Natural killer cell treated with Interleukin-12 subunit alpha and Interleukin-12 subunit beta and Interleukin-15 and Interleukin-18, amount 100 ng/mL, for 72 hours (primary cell): ENCODE measurements around the gene KHDRBS1. TPM values are rescaled to one million over a fixed set of nuclear protein-coding genes. Genes with fewer than 3 reads are reported as not detected.
"Not testable (repeated sequence)": the region's sequence is repeated elsewhere in the genome, so short reads cannot be mapped to it uniquely, and the experiment has no call there.

Experiments
- ATAC-seq, 2 donors: fragments of 150-1000 bp; cut with Tn5 transposase in 1 of 2; sonication (Bioruptor Pico), chemical (Tn5 transposase) in 1 of 2; 2 replicates each; pipeline ENCODE4 v1.10.0; 2021
- DNase-seq: peaks from one replicate; pipeline ENCODE4 v3.0.0; 2022; ENCODE audit warnings: low spot score
- H3K27ac Mint-ChIP-seq, 2 donors: 1 replicate in 1 of 2; 2 replicates in 1 of 2; pipeline ENCODE4 v1.8.0; 2022; ENCODE audit warnings: mixed read lengths in 2 of 2, mild to moderate bottlenecking in 1 of 2, moderate library complexity in 1 of 2
- H3K27me3 Mint-ChIP-seq, 2 donors: 1 replicate in 1 of 2; 2 replicates in 1 of 2; pipeline ENCODE4 v1.8.0; 2022; ENCODE audit warnings: mixed read lengths in 2 of 2
- H3K36me3 Mint-ChIP-seq: one replicate; pipeline ENCODE4 v1.8.0; 2022; ENCODE audit warnings: mixed read lengths
- H3K4me1 Mint-ChIP-seq, 2 donors: 1 replicate in 1 of 2; 2 replicates in 1 of 2; pipeline ENCODE4 v1.8.0; 2022; ENCODE audit warnings: low read depth in 2 of 2, mixed read lengths in 2 of 2, mild to moderate bottlenecking in 1 of 2
- H3K4me3 Mint-ChIP-seq: one replicate; pipeline ENCODE4 v1.8.0; 2022; ENCODE audit warnings: mixed read lengths
- H3K9me3 Mint-ChIP-seq: 2 replicates; pipeline ENCODE4 v1.8.0; 2022; ENCODE audit warnings: mixed read lengths
- total RNA-seq, 2 donors: library from RNA; stranded (reverse); gene quantifications; one replicate each; pipeline ENCODE4 v1.2.3, GENCODE V29; 2022

KHDRBS1 gene
- total RNA-seq, 2 donors from 2014 or later = 156 TPM

GRCh38 chr1:32086381-32086780, 72.7 kb downstream of the KHDRBS1 start:
- H3K4me1 Mint-ChIP-seq, H3K4me3 Mint-ChIP-seq, DNase-seq, ATAC-seq, H3K27me3 Mint-ChIP-seq, H3K27ac Mint-ChIP-seq, H3K9me3 Mint-ChIP-seq: not testable (repeated sequence)
- peaks cover 13% of the 10 kb centered on the region for H3K36me3 Mint-ChIP-seq

GRCh38 chr1:32091176-32091575, 77.5 kb downstream of the KHDRBS1 start:
- Mint-ChIP-seq H3K9me3 (no peaks in the 10 kb centered on the region), H3K27ac (no peak overlapping the region), H3K36me3 (peaks cover 8% of the 10 kb centered on the region), H3K27me3 (no peaks in the 10 kb centered on the region), H3K4me1 (no peaks in the 10 kb centered on the region), H3K4me3 (no peak overlapping the region)
- no peak for ATAC-seq
- no peak for DNase-seq

GRCh38 chr1:32091591-32091990, 77.9 kb downstream of the KHDRBS1 start:
- Mint-ChIP-seq H3K27me3 (no peaks in the 10 kb centered on the region), H3K4me3 (no peak overlapping the region), H3K9me3 (no peaks in the 10 kb centered on the region), H3K4me1 (no peaks in the 10 kb centered on the region), H3K27ac (no peak overlapping the region), H3K36me3 (peaks cover 7% of the 10 kb centered on the region)
- ATAC-seq (no peak), DNase-seq (no peak)

Other genes with a start within 250 kb of the KHDRBS1 start
- gene ADGRB2, start 249.5 kb upstream of the KHDRBS1 start, total RNA-seq = 1 to 10 TPM in 1 of 2 donors, not detected in 1; 1.2 TPM
- not detected for gene SPOCD1, start 197.8 kb upstream of the KHDRBS1 start, total RNA-seq
- gene PTP4A2, start 75.5 kb upstream of the KHDRBS1 start, total RNA-seq = 100 to 1,000 TPM; 409 to 770 TPM
- gene TMEM39B, start 59.1 kb downstream of the KHDRBS1 start, total RNA-seq = 10 to 100 TPM; 20.5 to 26.9 TPM
- gene KPNA6, start 94.2 kb downstream of the KHDRBS1 start, total RNA-seq = 10 to 100 TPM; 80.9 to 88.9 TPM
- 100 to 1,000 TPM; 101 to 118 TPM for gene TXLNA, start 165.8 kb downstream of the KHDRBS1 start, total RNA-seq
- 10 to 100 TPM; 12.4 to 13.6 TPM for gene CCDC28B, start 186.7 kb downstream of the KHDRBS1 start, total RNA-seq
- gene IQCC, start 191.8 kb downstream of the KHDRBS1 start, total RNA-seq = 1 to 10 TPM; 1.7 to 5.0 TPM
- under 1 TPM; 0.19 to 0.22 TPM for gene DCDC2B, start 195.2 kb downstream of the KHDRBS1 start, total RNA-seq
- gene TMEM234, start 208.5 kb downstream of the KHDRBS1 start, total RNA-seq = 10 to 100 TPM; 15.6 to 15.8 TPM
- 100 to 1,000 TPM; 220 to 244 TPM for gene EIF3I, start 208.5 kb downstream of the KHDRBS1 start, total RNA-seq
- under 1 TPM in 1 of 2 donors, not detected in 1; 0.47 TPM for gene FAM167B, start 233.4 kb downstream of the KHDRBS1 start, total RNA-seq
- 100 to 1,000 TPM in 1 of 2 donors, 10 to 100 TPM in 1; 66.4 to 140 TPM for gene LCK, start 237.4 kb downstream of the KHDRBS1 start, total RNA-seq